ENCODE measurements around the gene GALNT9. TPM values are rescaled to one million over a fixed set of nuclear protein-coding genes. Genes with fewer than 3 reads are reported as not detected.

Gene GALNT9
- total RNA-seq, 1 donor from 2014 or later, result not detected

- ATAC-seq, result no peak
- intact Hi-C loops (cut with DNase I), result no loop called here
- no peak for DNase-seq (ENCODE audit: low spot score)
Observed at GRCh38 chr12:132346471-132347175, 17.2 kb upstream of the GALNT9 start.

- DNase-seq (ENCODE audit: low spot score) (no peak), ATAC-seq (no peak)
- intact Hi-C loops (cut with DNase I), result no loop called here
Observed at GRCh38 chr12:132345561-132346200, 16.3 kb upstream of the GALNT9 start.

DNA sequence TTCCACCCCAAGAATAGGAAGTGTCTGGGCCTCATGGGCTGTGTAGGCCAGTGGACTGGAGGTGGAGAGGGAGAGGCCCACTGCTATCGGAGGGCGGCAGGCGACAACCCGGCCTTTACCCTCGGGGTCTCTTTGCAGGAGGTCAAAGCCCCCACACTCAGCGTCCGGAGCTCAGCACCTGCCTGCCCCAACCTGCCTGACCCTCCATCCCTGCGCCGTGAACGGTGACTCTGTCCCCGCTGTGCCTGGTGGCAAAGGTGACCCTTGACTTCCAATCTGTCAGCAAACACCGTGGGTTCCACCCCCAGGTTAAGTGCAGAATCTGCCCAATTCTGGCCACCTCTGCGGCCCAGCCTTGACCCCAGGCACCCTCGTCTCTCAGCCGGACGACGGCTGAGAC is 15.7 kb upstream of the GALNT9 start:
- intact Hi-C loops (cut with DNase I), result no loop called here
- DNase-seq (ENCODE audit: low spot score) (no peak), ATAC-seq (no peak)

GRCh38 chr12:132344601-132345000 is 15.2 kb upstream of the GALNT9 start:
- no peak for DNase-seq (ENCODE audit: low spot score)
- no peak for ATAC-seq
- intact Hi-C loops (cut with DNase I), result no loop called here

- ATAC-seq (no peak), DNase-seq (ENCODE audit: low spot score) (no peak)
- intact Hi-C loops (cut with DNase I), result no loop called here
Observed at GRCh38 chr12:132344181-132344580, 14.8 kb upstream of the GALNT9 start.

GRCh38 chr12:132343294-132344004 is 14.1 kb upstream of the GALNT9 start:
- no peak for ATAC-seq
- no peak for DNase-seq (ENCODE audit: low spot score)
- intact Hi-C loops (cut with DNase I), result no loop called here

DNA sequence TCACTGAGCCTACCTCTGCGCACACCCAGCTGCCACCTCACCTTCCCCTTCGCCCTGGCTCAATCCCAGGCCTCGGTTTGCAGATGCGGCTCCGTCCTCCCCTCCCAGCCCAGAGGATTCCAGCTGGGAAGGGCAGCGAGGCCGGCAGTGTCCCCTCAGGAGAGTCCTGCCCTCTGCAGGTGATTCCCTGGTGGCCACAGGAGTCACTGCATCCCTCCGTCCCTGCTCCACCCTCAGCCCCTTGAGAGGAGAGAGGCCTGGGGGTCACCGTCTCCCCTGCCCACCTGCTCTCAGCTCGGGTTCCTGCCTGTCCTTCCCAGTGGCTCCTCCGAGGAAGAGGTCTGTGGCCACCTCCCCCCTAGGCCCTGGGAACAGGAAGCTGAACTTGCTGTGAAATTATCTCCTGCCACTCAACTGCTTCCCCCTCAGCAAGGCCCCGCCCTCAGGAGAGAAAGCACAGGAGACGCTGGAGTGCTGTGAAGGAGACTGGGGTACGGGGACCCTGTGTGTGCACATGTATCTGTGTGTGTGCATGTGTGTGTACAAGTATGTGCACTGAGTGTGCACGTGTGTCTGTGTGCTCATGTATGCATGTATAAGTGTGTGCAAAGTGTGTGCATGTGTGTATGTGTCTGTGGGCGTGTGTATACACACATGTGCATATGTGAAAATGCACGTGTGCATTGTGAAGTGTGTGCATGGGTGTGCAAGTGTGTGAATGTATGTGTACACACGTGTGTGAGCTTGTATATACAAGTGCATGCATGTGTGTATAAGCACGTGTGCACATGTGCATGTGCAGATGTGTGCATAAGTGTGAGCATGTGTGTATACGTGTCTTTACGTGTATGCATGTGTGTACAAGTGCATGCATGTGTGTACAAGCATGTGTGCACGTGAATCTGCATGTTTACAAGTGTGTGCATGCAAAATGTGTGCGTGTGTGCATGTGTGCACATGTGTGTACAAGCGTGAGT is 13.2 kb upstream of the GALNT9 start:
- no peak for DNase-seq (ENCODE audit: low spot score)
- no peak for ATAC-seq
- intact Hi-C loops (cut with DNase I), result no loop called here

- intact Hi-C loops (cut with DNase I), result no loop called here
- no peak for ATAC-seq
- DNase-seq (ENCODE audit: low spot score), result no peak
Observed at GRCh38 chr12:132341318-132342050, 12.1 kb upstream of the GALNT9 start.

GRCh38 chr12:132340266-132341035 is 11.1 kb upstream of the GALNT9 start:
- no peak for ATAC-seq
- DNase-seq (ENCODE audit: low spot score), result no peak
- intact Hi-C loops (cut with DNase I), result no loop called here

- intact Hi-C loops (cut with DNase I), result no loop called here
- no peak for DNase-seq (ENCODE audit: low spot score)
- ATAC-seq, result no peak
Observed at GRCh38 chr12:132339856-132340255, 10.5 kb upstream of the GALNT9 start.

DNA sequence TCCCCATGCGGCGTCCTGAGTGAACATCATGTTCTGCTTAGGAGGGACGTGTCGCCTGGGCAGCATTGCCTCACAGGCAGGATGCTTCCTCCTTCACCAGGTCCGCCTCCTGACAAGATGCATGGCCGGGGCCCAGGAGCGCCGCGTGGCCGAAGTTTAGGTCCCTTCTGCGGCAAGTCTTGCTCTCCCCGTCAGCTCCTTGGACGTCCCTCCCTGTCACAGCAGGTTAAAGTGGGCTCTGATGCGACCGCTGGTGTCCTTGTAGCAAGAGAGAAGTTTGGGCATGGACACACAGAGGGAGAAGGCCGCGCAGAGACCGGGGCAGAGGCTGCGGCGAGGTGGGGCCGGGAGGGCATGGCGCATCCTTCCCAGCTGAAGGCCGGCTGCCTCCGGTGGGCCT is 9.4 kb upstream of the GALNT9 start:
- intact Hi-C loops (cut with DNase I), result no loop called here
- DNase-seq (ENCODE audit: low spot score) (no peak), ATAC-seq (no peak)

- DNase-seq (ENCODE audit: low spot score) (no peak), ATAC-seq (no peak)
- intact Hi-C loops (cut with DNase I), result no loop called here
Observed at GRCh38 chr12:132338311-132338710, 8.9 kb upstream of the GALNT9 start.

GRCh38 chr12:132337557-132337956 is 8.2 kb upstream of the GALNT9 start:
- ATAC-seq (no peak), DNase-seq (ENCODE audit: low spot score) (no peak)
- intact Hi-C loops (cut with DNase I), result no loop called here

- intact Hi-C loops (cut with DNase I), result no loop called here
- ATAC-seq (no peak), DNase-seq (ENCODE audit: low spot score) (no peak)
Observed at GRCh38 chr12:132336451-132337413, 7.3 kb upstream of the GALNT9 start.

DNA sequence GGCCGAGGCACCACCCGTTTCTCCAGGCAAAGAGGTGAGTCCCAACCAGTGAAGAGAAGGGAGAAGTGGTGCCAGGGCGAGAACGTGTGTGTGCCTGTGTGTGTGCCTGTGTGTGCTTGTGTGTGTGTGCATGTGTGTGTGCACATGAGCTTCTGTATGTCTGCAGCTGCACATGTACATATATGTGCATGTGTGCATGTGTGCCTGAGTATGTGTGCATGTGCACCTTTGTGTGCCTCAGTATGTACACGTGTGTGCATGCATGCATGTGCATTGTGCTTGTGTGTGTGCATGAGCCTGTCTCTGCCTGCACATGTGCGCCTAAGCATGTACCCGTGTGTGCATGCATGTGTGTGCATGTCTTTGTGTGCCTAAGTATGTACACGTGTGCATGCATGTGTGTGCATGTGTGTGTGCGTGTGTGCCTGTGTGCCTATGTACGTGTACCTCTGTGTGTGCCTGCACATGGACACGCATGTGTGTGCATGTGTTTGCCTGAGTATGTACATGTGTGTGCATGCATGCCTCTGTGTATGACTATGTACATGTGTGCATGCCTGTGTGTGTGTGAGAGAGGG is 5.9 kb upstream of the GALNT9 start:
- intact Hi-C loops (cut with DNase I), result no loop called here
- ATAC-seq, result no peak
- DNase-seq (ENCODE audit: low spot score), result no peak

DNA sequence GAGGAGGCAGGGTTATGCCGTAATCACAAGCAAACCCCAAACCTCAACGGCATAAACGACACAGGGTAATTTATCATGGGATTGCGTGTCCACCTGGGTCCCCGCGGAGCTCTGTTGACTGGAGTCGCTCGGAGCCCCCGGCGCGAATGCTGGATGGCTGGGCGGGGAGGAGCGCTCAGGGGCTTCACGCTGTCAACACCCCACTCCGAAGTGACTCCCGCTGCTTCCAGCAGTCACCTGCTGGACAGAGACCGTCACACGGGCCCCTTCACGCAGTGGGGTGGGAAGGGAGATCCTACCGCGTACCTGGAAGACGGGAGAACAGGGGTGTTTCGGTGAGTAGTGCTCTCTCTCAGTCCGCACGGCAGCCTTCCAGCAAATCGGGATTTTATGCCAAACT is 4.4 kb upstream of the GALNT9 start:
- ATAC-seq (no peak), DNase-seq (ENCODE audit: low spot score) (no peak)
- intact Hi-C loops (cut with DNase I), result no loop called here

Measured in sciatic nerve (tissue), 2 donors.